NT2/D1 (cell line): ENCODE data around the gene ALX1.

Experiments
- SUZ12 ChIP-seq: IDR thresholded peaks from 2 replicates; pipeline ENCODE4 v1.6.1; 2011; ENCODE audit not compliant: insufficient read length, insufficient read depth; ENCODE audit errors: extremely low read depth
- YY1 ChIP-seq: IDR thresholded peaks from 2 replicates; pipeline ENCODE4 v1.6.1; 2011; ENCODE audit not compliant: insufficient read length, insufficient read depth

DNA sequence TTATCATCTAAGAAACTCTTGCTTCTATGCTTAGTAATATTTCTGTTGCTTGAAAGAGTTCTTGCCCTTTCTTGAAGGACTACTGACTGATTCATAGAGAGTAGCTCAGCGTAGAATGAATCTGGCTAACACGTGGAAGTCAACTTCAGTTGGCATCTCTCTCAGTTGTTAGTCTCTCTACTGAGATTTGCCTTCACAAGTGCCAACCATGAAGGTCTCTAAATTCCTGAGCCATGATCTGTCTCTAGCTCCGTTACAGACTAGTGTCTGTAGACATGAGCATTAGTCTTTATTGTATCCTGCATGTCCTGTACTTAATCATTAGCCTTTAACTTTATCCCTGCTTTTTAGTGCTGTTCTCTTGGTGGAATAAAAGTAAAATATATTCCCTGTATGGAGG, 19.1 kb upstream of the ALX1 start:
- TF ChIP-seq YY1 (no peak), SUZ12 (no peak)
